ENCODE measurements around the gene SMC5. TPM values are rescaled to one million over a fixed set of nuclear protein-coding genes. Genes with fewer than 3 reads are reported as not detected.

The SMC5 gene
- total RNA-seq, 1 experiment from 2014 or later, result 31.9 TPM

GRCh38 chr9:70255486-70255885 lies 3.3 kb upstream of the SMC5 start:
- no peak for TF ChIP-seq CTCF (IDR thresholded peaks at IDR 0.05; ENCODE audit: unreplicated experiment)
- H3K4me1 Mint-ChIP-seq (ENCODE audit: insufficient read depth, unreplicated experiment), result peaks cover 39% of the 10 kb centered on the region
- BruUV-seq (replicated peaks), result no TSS peak
- peak overlapping the region; percentile 99 for H3K27ac Mint-ChIP-seq (ENCODE audit: low read depth, unreplicated experiment)
- DNase-seq (ENCODE audit: unreplicated experiment), result no peak
- peak overlapping the region; percentile 97 for H3K4me3 Mint-ChIP-seq (ENCODE audit: unreplicated experiment)
- intact Hi-C loops (cut with micrococcal nuclease), result loop anchor here (5.0 to 10.0 kb wide), 3 partner anchors 162 to 491 kb away; partner anchors contain the start of gene PTAR1
- CTCF ChIA-PET, result interaction anchor here (0.6 to 3.5 kb wide), 5 partner anchors 37 to 1490 kb away, joined by 3 to 16 read pairs (median 4); no protein-coding TSS in a partner anchor
- H3K36me3 Mint-ChIP-seq (ENCODE audit: insufficient read depth, unreplicated experiment), result peaks cover 10% of the 10 kb centered on the region
- no peaks in the 10 kb centered on the region for H3K9me3 Mint-ChIP-seq (ENCODE audit: unreplicated experiment)
- no peaks in the 10 kb centered on the region for H3K27me3 Mint-ChIP-seq (ENCODE audit: insufficient read depth, unreplicated experiment)
- POLR2A ChIA-PET, result interaction anchor here (0.7 to 4.9 kb wide), 11 partner anchors 14 to 347 kb away, joined by 3 to 54 read pairs (median 3); partner anchors contain the start of gene KLF9

- H3K27me3 Mint-ChIP-seq (ENCODE audit: insufficient read depth, unreplicated experiment), result no peaks in the 10 kb centered on the region
- peaks cover 14% of the 10 kb centered on the region for H3K36me3 Mint-ChIP-seq (ENCODE audit: insufficient read depth, unreplicated experiment)
- H3K4me1 Mint-ChIP-seq (ENCODE audit: insufficient read depth, unreplicated experiment), result peaks cover 46% of the 10 kb centered on the region
- H3K9me3 Mint-ChIP-seq (ENCODE audit: unreplicated experiment), result no peaks in the 10 kb centered on the region
- peak overlapping the region; percentile 99 for H3K27ac Mint-ChIP-seq (ENCODE audit: low read depth, unreplicated experiment)
- ChIA-PET POLR2A (interaction anchor here (0.7 to 4.9 kb wide), 16 partner anchors 15 to 1560 kb away, joined by 3 to 54 read pairs (median 4); partner anchors contain the start of genes KLF9 and PTAR1), CTCF (interaction anchor here (0.7 to 3.5 kb wide), 3 partner anchors 37 to 145 kb away, joined by 3 to 16 read pairs (median 4); no protein-coding TSS in a partner anchor)
- DNase-seq (ENCODE audit: unreplicated experiment), result peak; percentile 53
- peak overlapping the region; percentile 97 for H3K4me3 Mint-ChIP-seq (ENCODE audit: unreplicated experiment)
- intact Hi-C loops (cut with micrococcal nuclease), result loop anchor here (1.0 to 10.0 kb wide), 4 partner anchors 135 to 491 kb away; partner anchors contain the start of gene PTAR1
- no TSS peak for BruUV-seq (replicated peaks)
- no peak for TF ChIP-seq CTCF (IDR thresholded peaks at IDR 0.05; ENCODE audit: unreplicated experiment)
Measured at GRCh38 chr9:70256123-70256551, 2.6 kb upstream of the SMC5 start.

- Mint-ChIP-seq H3K4me3 (ENCODE audit: unreplicated experiment) (peak overlapping the region; percentile 97), H3K27me3 (ENCODE audit: insufficient read depth, unreplicated experiment) (no peaks in the 10 kb centered on the region), H3K36me3 (ENCODE audit: insufficient read depth, unreplicated experiment) (peaks cover 26% of the 10 kb centered on the region), H3K27ac (ENCODE audit: low read depth, unreplicated experiment) (peak overlapping the region; percentile 99), H3K9me3 (ENCODE audit: unreplicated experiment) (no peaks in the 10 kb centered on the region), H3K4me1 (ENCODE audit: insufficient read depth, unreplicated experiment) (peaks cover 59% of the 10 kb centered on the region)
- ChIA-PET CTCF (interaction anchor here (0.8 to 3.5 kb wide), 8 partner anchors 136 to 835 kb away, joined by 3 to 16 read pairs (median 5); no protein-coding TSS in a partner anchor), POLR2A (interaction anchor here (0.6 to 4.9 kb wide), 22 partner anchors 15 to 506 kb away, joined by 3 to 54 read pairs (median 4); partner anchors contain the start of genes KLF9 and PTAR1)
- TF ChIP-seq CTCF (IDR thresholded peaks at IDR 0.05; ENCODE audit: unreplicated experiment), result no peak
- peak; percentile 9 for DNase-seq (ENCODE audit: unreplicated experiment)
- intact Hi-C loops (cut with micrococcal nuclease), result loop anchor here (5.0 to 10.0 kb wide), 3 partner anchors 160 to 493 kb away; partner anchors contain the start of gene PTAR1
- no TSS peak for BruUV-seq (replicated peaks)
Measured at GRCh38 chr9:70257502-70257901, 1.3 kb upstream of the SMC5 start.

- Mint-ChIP-seq H3K9me3 (ENCODE audit: unreplicated experiment) (no peaks in the 10 kb centered on the region), H3K4me1 (ENCODE audit: insufficient read depth, unreplicated experiment) (peaks cover 63% of the 10 kb centered on the region), H3K36me3 (ENCODE audit: insufficient read depth, unreplicated experiment) (peaks cover 28% of the 10 kb centered on the region), H3K27ac (ENCODE audit: low read depth, unreplicated experiment) (peak overlapping the region; percentile 99), H3K4me3 (ENCODE audit: unreplicated experiment) (peak overlapping the region; percentile 97), H3K27me3 (ENCODE audit: insufficient read depth, unreplicated experiment) (no peaks in the 10 kb centered on the region)
- TF ChIP-seq CTCF (IDR thresholded peaks at IDR 0.05; ENCODE audit: unreplicated experiment), result no peak
- CTCF ChIA-PET, result interaction anchor here (0.7 to 3.5 kb wide), 9 partner anchors 137 to 836 kb away, joined by 3 to 16 read pairs (median 5); no protein-coding TSS in a partner anchor
- intact Hi-C loops (cut with micrococcal nuclease), result loop anchor here (1.0 to 10.0 kb wide), 4 partner anchors 159 to 493 kb away; partner anchors contain the start of gene PTAR1
- DNase-seq (ENCODE audit: unreplicated experiment), result peak; percentile 77
- POLR2A ChIA-PET, result interaction anchor here (0.6 to 4.9 kb wide), 23 partner anchors 9 to 1082 kb away, joined by 3 to 54 read pairs (median 5); partner anchors contain the start of genes KLF9 and PTAR1
- TSS peak; percentile 82 for BruUV-seq (replicated peaks)
Measured at GRCh38 chr9:70257991-70258691, 637 bp upstream of the SMC5 start.

Data from MCF 10A (cell line).